Right ventricle myocardium inferior (tissue), 1 donor: Measurements from ENCODE around the gene TFPI. TPM values are rescaled to one million over a fixed set of nuclear protein-coding genes. Genes with fewer than 3 reads are reported as not detected.
"Not testable (repeated sequence)": the region's sequence is repeated elsewhere in the genome, so short reads cannot be mapped to it uniquely, and the experiment has no call there.

Experiments used
- ATAC-seq: fragments of 200-7000 bp; cut with Tn5 transposase; one replicate; pipeline ENCODE4 v1.9.1; 2020; ENCODE audit warnings: mild to moderate bottlenecking, moderate library complexity
- DNase-seq: peaks from one replicate; pipeline ENCODE4 v3.0.0; 2021; ENCODE audit errors: missing footprints
- intact Hi-C: fragments of 100-400 bp; cut with DNase I; formaldehyde crosslinking; loops from one replicate; pipeline ENCODE4 v1.11.0; 2022
- long read RNA-seq: library from polyadenylated mRNA; unstranded; transcript quantifications from one replicate; pipeline ENCODE4 v2.0.0, GENCODE V29; 2021
- total RNA-seq: library from RNA; stranded (reverse); fragmentation: NEBNext Ultra II Directional; extraction: Animal tissue kit (Norgen Biotek cat#: 25700); gene quantifications from one replicate; pipeline ENCODE4 v1.2.1, GENCODE V29; 2021
- donor health status: DM: no; HTN: yes; CAD: no; lungs with severe emphysema.

TFPI gene
- total RNA-seq, result 33.6 TPM
- long read RNA-seq, transcript TFPI-201 (8 exons, 3,885 nt), result major isoform, 9 of 10 reads
- long read RNA-seq, partial matches to known transcripts, result 0 of 10 reads
- long read RNA-seq, other reads (novel, unspliced or antisense), result 1 of 10 reads

DNA sequence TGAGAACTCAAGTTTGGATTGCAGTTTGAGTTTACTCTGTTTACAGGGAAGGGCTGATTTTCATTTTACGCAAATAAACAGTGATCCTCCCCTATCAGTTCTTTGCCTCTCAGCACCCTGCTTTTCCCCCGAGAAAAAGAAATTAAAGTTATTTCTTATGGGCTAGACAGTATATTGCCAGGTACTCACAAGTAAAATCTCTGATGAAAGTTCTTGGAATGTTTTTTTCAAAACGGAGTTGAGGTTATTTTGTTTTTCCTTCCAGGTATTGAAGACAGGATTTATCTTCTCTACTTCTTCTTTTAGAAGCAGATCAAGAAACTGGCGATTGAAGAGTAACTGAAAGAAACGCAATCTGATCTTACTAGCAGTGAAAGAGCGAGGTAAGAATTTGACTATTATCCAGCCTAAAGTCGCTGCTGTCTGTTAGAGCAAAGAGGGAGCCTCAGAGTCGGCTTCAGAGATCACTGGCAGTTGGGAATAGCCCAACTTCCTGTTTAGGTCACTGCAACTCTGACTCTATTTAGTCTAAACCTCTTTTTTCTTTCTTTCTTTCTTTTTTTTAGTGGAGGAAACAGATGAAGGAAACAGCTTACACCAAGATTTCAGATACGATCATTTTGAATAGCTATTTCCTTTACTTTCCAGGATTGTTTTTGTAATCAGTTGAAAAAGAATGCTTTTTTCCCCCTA, at the start of gene TFPI:
TSS of gene TFPI (minus strand) at position 425 of the 693 bp plus-strand sequence. CDS start 50,667 bp downstream, outside the sequence.
- intact Hi-C loops, result no loop called here
- DNase-seq (no peak), ATAC-seq (peak; percentile 83)

DNA sequence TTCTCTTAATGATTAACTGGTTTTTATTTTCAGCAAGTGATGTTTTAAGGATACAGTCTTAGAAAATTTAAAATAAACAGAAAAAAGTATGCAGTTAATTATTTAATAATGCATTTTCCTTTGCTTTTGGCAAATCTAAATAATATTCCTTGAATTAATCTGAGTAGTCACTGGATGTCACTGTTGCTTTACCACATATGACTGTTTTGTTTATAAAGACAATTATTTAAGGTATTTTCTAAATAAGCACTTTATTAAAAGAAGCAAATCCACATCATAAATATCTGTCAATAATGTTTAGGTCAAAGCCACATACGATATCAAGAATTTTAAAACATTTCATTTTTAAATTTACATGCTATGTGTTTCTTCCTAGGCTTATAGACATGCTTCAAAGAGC, 40.6 kb upstream of the TFPI start:
- intact Hi-C loops, result loop anchor here (5.0 kb wide), 1 partner anchor 772 kb away; no protein-coding TSS in a partner anchor
- no peak for DNase-seq
- no peak for ATAC-seq

DNA sequence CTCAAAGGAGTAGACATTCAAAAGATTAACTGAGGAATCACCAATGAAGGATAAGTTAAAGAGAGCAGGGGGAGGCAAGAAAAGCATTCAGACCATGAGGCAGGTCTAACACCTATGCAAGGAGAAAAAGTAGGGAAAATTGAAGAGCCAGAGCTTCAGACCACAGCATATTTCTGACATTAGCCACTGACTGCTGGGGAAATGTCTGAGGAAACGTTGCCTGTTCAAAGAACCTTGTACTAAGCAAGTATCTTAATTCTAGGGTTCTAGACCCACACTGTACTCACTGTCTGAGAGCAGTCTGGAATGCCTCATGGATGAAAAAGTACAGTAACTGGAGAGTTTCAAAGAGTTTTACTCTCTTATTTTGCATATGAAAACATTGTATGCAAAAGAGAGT, 39.5 kb upstream of the TFPI start:
- DNase-seq, result no peak
- intact Hi-C loops, result loop anchor here (5.0 kb wide), 1 partner anchor 774 kb away; no protein-coding TSS in a partner anchor

DNA sequence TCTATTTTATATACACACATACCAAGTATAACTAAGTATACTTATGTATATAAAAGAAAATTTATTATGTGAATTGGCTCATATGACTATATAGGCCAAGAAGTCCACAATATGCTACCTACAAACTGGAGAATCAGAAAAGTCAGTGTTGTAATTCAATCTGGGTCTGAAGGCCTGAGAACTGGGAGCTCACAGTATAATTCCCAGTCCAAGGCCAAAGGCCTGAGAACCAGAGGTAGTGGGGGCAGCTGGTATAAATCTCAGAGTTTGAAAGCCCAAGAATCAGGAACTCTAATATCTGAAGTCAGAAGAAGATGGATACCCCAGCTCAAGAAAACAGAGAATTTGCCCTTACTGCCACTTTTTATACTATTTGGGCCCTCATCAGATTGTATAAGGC, 38.9 kb upstream of the TFPI start:
- intact Hi-C loops, result loop anchor here (5.0 kb wide), 1 partner anchor 774 kb away; no protein-coding TSS in a partner anchor
- DNase-seq, result no peak
- ATAC-seq, result no peak

More for the DNA sequence above, 39.5 kb upstream of the TFPI start:
- ATAC-seq, result no peak

DNA sequence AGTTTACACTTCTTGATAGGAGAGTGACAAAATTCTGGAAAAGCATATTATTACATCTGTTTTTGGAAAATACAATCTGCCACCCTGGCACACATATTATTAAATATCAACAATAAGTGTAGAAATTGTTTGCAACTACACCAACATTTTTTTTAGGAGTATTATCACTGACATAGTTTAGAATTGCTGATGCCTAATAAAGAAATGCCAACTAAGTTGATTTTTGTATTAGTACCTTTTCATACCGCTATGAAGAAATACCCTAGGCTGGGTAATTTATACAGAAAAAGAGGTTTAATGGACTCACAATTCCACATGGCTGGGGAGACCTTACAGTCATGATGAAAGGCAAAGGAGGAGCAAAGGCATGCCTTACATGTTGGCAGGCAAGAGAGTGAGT, 35.9 kb upstream of the TFPI start:
- intact Hi-C loops, result loop anchor here (5.0 kb wide), 1 partner anchor 777 kb away; no protein-coding TSS in a partner anchor
- DNase-seq (no peak), ATAC-seq (no peak)

DNA sequence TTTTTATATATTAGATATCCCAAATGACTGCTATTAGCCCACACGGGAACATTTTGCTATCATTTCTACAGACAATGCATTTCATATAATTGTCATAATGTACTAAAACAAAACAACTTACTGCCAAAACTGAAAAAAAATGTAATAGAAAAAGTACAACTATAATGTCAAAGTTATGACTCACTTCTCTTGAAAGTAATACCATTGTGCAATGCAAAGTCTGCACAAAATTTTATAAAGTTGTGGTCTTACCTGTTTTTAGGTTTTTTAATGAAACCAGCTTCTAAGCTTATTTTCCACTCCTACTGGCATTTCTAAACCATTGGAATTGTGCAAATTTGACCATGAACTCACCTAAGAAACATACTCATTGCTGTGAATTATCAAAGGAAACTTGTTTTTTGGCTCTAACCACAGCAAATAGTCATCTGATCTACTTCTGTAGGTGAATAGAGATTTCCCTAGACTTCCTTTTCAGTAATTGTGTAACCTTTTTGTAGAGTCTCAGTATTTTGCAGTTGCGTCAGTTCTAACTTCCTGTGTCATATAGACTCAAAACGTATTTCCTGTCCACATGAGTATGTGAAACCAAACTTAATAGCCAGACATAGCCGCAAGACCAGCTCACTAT, 31.9 kb upstream of the TFPI start:
- intact Hi-C loops, result loop anchor here (5.0 to 10.0 kb wide), 3 partner anchors 259 to 921 kb away; no protein-coding TSS in a partner anchor
- ATAC-seq (no peak), DNase-seq (no peak)

DNA sequence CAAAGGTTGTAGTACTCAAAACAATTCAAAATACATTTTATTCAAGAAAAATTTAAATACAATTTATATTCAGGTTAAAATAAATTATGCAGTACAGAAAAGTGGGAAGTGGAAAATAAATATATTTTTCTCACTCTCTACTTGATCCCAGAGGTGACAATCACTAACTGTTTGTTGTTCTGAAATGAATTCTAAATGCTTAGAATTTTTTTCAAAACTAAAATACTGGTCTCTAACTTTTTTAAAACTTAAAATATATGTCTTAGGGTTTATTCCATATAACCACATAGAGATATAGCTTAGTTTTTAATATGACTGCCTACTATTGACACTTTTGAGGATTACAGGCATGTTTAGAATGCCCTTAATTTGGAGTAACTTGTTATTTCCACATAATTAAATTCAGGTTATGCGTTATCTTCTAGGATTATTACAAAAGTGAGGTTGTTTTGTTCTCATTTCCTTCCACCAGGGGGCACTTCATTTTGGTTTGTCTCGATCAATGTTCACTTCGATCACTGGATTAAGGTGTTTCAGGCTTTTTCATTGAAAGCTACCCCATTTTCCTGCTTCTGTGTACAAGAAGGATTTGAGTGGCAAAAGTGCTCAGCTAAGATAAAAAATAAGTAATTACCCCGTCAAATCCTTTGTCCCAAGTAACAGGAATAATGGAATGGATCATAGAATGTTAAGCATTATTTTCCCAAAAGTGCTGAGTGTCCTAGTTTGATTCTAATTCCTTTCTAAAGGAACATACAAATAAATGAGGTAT, 27.1 kb upstream of the TFPI start:
- ATAC-seq (peak; percentile 50), DNase-seq (no peak)
- intact Hi-C loops, result loop anchor here (1.0 to 10.0 kb wide), 3 partner anchors 82 to 717 kb away; no protein-coding TSS in a partner anchor

DNA sequence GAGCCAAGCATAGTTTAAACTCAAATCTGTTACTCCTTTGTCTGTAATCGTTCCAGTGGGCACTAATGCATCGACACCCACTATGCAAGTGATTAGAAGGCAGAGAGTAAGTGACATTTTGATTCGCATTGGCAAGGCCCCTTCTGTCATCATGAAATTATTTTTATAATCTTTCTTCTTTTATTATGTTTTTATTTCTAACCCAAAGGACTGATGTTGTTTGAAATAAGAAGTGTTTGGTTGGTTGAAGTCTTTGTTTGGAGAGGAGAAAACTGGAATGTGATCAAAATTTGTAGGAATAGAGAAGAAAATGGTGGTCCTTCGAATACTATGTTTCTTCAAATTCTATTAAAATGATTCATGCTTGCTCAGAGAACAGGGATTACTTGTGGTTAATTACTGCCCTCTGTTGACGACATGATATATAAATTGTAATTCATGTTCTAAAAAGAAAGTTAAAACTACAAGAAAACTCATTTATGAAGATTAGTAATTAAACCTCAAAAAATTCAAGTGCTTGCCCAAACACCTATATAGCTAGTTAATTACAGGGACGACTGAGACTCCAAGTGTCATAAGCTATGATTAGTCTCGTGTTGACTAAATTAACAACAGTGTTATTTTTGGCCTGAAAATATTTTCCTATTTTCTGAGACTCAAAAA, 26.4 kb upstream of the TFPI start:
- intact Hi-C loops, result loop anchor here (1.0 to 10.0 kb wide), 3 partner anchors 81 to 716 kb away; no protein-coding TSS in a partner anchor
- ATAC-seq (peak; percentile 67), DNase-seq (no peak)

DNA sequence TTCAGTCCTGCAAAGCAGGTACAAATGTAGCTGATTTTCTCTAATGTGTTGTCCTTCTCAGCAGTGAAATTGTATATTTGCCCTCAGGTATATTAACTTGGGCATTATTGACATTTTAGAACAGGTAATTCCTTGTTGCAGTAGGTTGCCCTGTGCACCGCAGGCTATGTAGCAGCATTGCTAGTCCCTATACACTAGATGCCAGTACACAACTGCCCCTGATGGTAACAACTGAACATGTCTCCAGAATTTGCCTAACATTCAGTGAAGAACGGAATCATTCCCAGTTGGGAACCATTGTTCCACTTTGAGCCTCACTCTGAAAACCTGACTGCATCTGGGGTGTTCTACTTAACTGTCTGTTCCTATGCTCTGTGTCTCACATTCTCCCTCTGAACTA, 23.1 kb upstream of the TFPI start:
- intact Hi-C loops, result no loop called here

DNA sequence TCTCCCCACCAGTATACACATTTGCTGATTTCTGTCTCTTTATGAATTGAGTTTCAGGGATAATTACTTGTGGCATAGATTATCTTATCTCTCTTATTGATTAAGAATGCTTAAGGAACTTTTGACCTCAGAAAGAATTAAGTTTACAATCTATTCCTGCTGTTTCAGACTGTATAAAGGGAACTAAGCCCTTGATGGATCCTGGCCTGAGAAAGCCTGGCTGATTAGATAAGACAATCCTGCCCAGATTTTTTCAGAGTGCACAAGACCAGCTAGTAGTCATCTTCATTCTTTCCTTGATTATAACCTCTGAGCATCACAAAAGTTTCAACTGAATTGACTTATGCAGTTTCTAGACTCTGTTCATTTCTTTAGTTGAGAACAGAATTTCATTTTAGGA, 22.7 kb upstream of the TFPI start:
- DNase-seq (no peak), ATAC-seq (no peak)
- intact Hi-C loops, result no loop called here

More for the DNA sequence above, 23.1 kb upstream of the TFPI start:
- DNase-seq (no peak), ATAC-seq (no peak)

DNA sequence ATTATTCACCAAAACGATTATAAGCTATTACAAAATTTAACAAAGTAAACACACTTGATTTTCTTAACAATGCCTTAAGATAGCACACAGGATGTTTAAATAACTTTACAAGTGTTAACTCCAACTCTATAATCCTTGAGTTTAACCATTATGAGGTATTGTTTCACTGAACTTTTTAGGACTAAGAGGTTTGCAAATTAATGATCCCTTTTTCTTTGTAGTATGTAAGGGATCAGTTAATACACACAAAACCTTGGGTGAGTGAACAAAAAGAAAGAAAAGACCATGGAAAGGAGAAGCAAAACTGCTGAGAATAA, 21.5 kb upstream of the TFPI start:
- intact Hi-C loops, result no loop called here
- ATAC-seq (no peak), DNase-seq (no peak)

DNA sequence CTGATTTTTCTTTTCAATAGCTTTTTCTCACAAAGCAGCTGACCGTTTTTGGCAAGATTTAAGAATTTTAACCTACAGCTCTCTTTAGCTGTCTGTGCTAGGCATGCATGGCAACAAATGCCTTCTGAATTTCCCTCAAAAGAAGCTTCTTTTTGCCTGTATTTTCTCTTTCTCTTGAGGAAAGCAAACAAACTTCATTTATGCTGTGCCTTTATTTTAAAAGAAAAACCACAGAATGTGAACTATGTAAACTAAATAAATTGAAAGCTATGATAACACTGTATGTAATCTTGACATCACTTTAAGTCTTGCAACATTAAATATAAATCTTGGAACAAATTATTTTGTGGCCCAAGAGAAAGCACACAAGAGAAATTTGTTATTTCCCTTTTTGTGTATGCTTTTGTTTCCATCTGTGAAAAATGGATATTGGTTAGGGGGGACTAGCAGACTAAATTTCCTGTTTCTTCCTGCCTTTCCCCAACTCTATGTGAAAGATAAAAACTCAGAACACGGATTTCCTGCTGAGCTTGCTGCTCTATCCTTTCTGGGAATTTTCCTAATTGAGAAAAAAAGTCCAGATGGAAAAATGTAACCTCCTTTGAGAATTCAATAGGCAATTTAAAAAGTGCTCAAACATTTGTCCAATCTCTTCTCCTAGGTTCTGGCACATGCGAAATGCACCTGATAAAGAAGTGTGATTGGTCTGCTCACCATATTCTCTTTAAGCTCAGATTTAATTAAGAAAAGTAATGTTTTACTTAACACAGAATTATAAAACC, 20.9 kb upstream of the TFPI start:
- intact Hi-C loops, result no loop called here
- ATAC-seq, result no peak
- DNase-seq, result no peak

DNA sequence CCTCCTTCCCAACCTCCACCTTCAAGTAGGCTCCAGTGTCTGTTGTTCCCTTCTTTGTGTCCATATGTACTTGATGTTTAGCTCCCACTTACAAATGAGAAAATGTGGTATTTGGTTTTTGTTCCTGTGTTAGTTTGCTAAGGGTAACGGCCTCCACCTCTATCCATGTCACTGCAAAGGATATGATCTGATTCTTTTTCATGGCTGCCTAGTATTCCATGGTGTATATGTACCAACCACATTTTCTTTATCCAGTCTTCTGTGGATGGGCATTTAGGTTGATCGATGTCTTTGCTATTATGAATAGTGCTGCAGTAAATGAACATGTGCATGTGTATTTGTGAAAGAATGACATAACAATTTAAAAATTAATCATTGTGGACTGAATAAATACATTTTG, 19.5 kb upstream of the TFPI start:
- DNase-seq (no peak), ATAC-seq (no peak)
- intact Hi-C loops, result no loop called here

DNA sequence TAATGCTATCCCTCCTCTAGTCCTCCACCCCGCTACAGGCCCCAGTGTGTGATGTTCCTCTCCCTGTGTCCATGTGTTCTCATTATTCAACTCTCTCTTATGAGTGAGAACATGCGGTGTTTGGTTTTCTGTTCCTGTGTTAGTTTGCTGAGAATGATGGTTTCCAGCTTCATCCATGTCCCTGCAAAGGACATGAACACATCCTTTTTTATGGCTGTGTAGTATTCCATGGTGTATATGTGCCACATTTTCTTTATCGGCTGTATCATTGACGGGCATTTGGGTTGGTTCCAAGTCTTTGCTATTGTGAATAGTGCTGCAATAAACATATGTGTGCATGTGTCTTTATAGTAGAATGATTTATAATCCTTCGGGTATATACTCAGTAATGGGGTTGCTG, 17.8 kb upstream of the TFPI start:
- ATAC-seq, DNase-seq, intact Hi-C loops: not testable (repeated sequence)

DNA sequence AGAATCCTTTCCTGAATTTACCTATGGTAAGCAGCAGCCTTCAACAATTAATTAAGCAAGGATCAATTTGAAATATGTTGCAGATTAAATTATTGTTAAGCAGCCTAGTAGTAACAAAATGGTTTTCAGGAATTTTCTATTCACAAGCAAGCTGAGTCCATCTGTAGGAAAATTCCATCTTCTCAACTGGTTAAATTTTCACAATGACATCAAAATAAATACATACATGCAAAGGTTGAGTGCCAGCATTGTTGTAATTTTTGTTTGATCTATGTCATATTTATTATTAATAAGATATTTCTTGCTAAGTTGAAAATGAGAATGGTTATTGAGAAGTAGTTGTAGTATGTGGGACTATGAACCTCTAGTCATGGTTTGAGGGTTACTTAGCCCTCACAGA, 15.3 kb upstream of the TFPI start:
- intact Hi-C loops, result no loop called here
- ATAC-seq (no peak), DNase-seq (no peak)

DNA sequence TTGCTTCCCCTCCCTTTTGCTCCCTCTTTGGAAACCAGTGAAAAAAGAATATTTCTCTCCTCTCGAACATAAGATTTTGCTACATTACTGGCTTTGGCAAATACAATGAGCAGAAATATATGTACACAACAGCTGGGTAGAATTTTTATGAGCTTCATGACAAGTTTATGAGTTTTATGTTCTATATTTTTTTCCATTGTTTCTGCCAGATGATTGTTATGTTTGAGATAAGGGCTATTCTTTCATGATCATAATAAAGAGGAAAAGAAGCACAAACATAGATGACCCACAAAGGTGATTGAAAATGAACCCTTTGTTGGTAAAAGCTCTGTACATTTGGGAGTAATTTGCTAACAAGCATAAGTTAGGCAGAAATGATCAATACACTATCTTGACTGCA, 14.8 kb upstream of the TFPI start:
- ATAC-seq (no peak), DNase-seq (no peak)
- intact Hi-C loops, result no loop called here

DNA sequence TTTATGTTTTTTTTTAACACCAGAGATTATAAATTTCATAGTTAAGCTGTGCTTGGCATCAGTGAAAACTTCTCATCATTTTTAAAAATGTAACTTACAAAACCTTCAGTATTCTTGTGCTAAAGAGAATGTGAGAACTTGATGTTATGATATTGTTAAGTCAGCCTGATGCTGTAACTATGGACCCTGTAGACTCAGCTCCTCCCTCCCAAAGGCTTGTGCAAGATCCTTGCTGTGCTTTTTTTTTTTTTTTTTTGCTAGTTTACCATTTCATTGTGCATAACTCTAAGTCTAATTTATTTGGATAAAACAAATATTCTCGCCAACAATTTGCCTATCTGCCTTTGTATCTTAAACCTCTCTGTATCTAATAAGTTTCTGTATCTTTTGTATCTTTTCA, 12.9 kb upstream of the TFPI start:
- ATAC-seq (no peak), DNase-seq (no peak)
- intact Hi-C loops, result no loop called here

DNA sequence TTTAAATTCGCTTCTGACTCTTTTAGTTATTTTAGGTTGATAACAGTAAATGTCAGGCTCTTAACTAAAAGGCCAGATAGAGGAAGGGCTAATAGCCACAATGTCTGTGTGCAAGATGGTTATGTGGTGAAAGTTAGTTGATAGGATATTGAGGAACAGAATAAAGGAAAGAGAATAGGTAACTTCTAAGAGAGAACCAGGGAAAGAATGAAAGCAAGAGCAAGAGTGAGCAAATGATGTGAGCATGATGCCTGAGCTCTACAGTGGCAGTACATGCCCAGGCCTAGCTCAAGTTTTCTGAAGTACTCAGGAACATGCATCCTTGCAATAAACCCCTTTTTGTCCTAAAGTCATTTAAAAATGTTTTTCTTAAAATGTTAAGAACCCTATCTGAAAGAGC, 12.5 kb upstream of the TFPI start:
- ATAC-seq (no peak), DNase-seq (no peak)
- intact Hi-C loops, result no loop called here
